ENCODE results near the gene ENDOD1. TPM values are rescaled to one million over a fixed set of nuclear protein-coding genes. Genes with fewer than 3 reads are reported as not detected.
A peak's percentile ranks its signal among the peaks of the same experiment; 100 is the strongest.
"Not testable (repeated sequence)": the region's sequence is repeated elsewhere in the genome, so short reads cannot be mapped to it uniquely, and the experiment has no call there.

ENDOD1 gene
- total and polyA plus RNA-seq, 4 experiments from 2014 or later, result 7.2 to 13.3 (median 11.6) TPM

GRCh38 chr11:95108159-95108611, 18.5 kb downstream of the ENDOD1 start:
- POLR2A ChIA-PET (ENCODE audit: partially characterized antibody), result interaction anchor here (1.4 kb wide), 1 partner anchor 19 kb away, joined by 6 read pairs; the partner anchor contains the start of gene ENDOD1
- Histone ChIP-seq H3K4me1 (ENCODE audit: insufficient read depth, low read length) (no peaks in the 10 kb centered on the region), H3K9me3 (ENCODE audit: control insufficient read depth in 1 of 2, low read length in 2 of 2) (no peaks in the 10 kb centered on the region), H3K27ac (ENCODE audit: low read depth, low read length) (no peak overlapping the region), H3K36me3 (ENCODE audit: insufficient read depth, low read length) (peaks cover 9% of the 10 kb centered on the region), H3K27me3 (ENCODE audit: insufficient read depth, low read length) (no peaks in the 10 kb centered on the region), H3K4me3 (ENCODE audit: low read length in 2 of 2) (no peak overlapping the region)
- H3K4me3 Mint-ChIP-seq, result no peak overlapping the region
- peaks cover 19 to 35% of the 10 kb centered on the region in 2 donors for H3K36me3 Mint-ChIP-seq
- H3K27me3 Mint-ChIP-seq, result no peaks in the 10 kb centered on the region
- H3K4me1 Mint-ChIP-seq, result peaks cover 0 to 15% (median 6%) of the 10 kb centered on the region in 4 donors
- CTCF ChIA-PET (ENCODE audit: partially characterized antibody), result interaction anchor here (1.0 to 2.1 kb wide), 2 partner anchors 15 to 34 kb away, joined by 3 to 6 read pairs; no protein-coding TSS in a partner anchor
- intact Hi-C loops (cut with micrococcal nuclease), result no loop called here
- no peak for DNase-seq
- peaks cover 0 to 2% (median 0%) of the 10 kb centered on the region in 8 donors for H3K9me3 Mint-ChIP-seq
- peak overlapping the region in 1 of 7 donors; percentile 53 for H3K27ac Mint-ChIP-seq

- no peaks in the 10 kb centered on the region for H3K9me3 ChIP-seq (ENCODE audit: control insufficient read depth in 1 of 2, low read length in 2 of 2)
- Mint-ChIP-seq H3K27me3 (no peaks in the 10 kb centered on the region), H3K36me3 (peaks cover 16 to 38% of the 10 kb centered on the region in 2 donors), H3K4me3 (no peak overlapping the region), H3K4me1 (peaks cover 0 to 15% (median 6%) of the 10 kb centered on the region in 4 donors), H3K27ac (peak overlapping the region in 1 of 7 donors; percentile 58), H3K9me3 (peaks cover 0 to 3% (median 0%) of the 10 kb centered on the region in 8 donors)
- H3K27me3 ChIP-seq (ENCODE audit: insufficient read depth, low read length), result no peaks in the 10 kb centered on the region
- H3K4me1 ChIP-seq (ENCODE audit: insufficient read depth, low read length), result no peaks in the 10 kb centered on the region
- H3K27ac ChIP-seq (ENCODE audit: low read depth, low read length), result no peak overlapping the region
- no peak overlapping the region for H3K4me3 ChIP-seq (ENCODE audit: low read length in 2 of 2)
- ChIA-PET CTCF (ENCODE audit: partially characterized antibody) (interaction anchor here (1.0 to 2.1 kb wide), 2 partner anchors 16 to 33 kb away, joined by 3 to 6 read pairs; no protein-coding TSS in a partner anchor), POLR2A (ENCODE audit: partially characterized antibody) (interaction anchor here (1.4 kb wide), 1 partner anchor 20 kb away, joined by 6 read pairs; the partner anchor contains the start of gene ENDOD1)
- intact Hi-C loops (cut with micrococcal nuclease), result no loop called here
- peaks cover 9% of the 10 kb centered on the region for H3K36me3 ChIP-seq (ENCODE audit: insufficient read depth, low read length)
- no peak for DNase-seq
These were observed 19.3 kb downstream of the ENDOD1 start for GRCh38 chr11:95108671-95109551.

GRCh38 chr11:95111471-95111870, 21.8 kb downstream of the ENDOD1 start:
- POLR2A ChIA-PET (ENCODE audit: partially characterized antibody); H3K9me3 Mint-ChIP-seq; H3K36me3 ChIP-seq (ENCODE audit: insufficient read depth, low read length); CTCF ChIA-PET (ENCODE audit: partially characterized antibody); H3K27ac Mint-ChIP-seq; H3K27me3 ChIP-seq (ENCODE audit: insufficient read depth, low read length); H3K4me3 Mint-ChIP-seq; H3K27me3 Mint-ChIP-seq; DNase-seq; H3K4me1 ChIP-seq (ENCODE audit: insufficient read depth, low read length); H3K4me3 ChIP-seq (ENCODE audit: low read length in 2 of 2); H3K27ac ChIP-seq (ENCODE audit: low read depth, low read length); H3K9me3 ChIP-seq (ENCODE audit: control insufficient read depth in 1 of 2, low read length in 2 of 2); intact Hi-C loops (cut with micrococcal nuclease): not testable (repeated sequence)
- H3K36me3 Mint-ChIP-seq, result peaks cover 18 to 31% of the 10 kb centered on the region in 2 donors
- peaks cover 0 to 15% (median 5%) of the 10 kb centered on the region in 4 donors for H3K4me1 Mint-ChIP-seq

- DNase-seq, result no peak
- no peaks in the 10 kb centered on the region for H3K9me3 ChIP-seq (ENCODE audit: control insufficient read depth in 1 of 2, low read length in 2 of 2)
- H3K27me3 ChIP-seq (ENCODE audit: insufficient read depth, low read length), result no peaks in the 10 kb centered on the region
- peaks cover 9% of the 10 kb centered on the region for H3K36me3 ChIP-seq (ENCODE audit: insufficient read depth, low read length)
- H3K36me3 Mint-ChIP-seq, result peaks cover 18 to 31% of the 10 kb centered on the region in 2 donors
- H3K4me3 ChIP-seq (ENCODE audit: low read length in 2 of 2), result no peak overlapping the region
- no peak overlapping the region for H3K4me3 Mint-ChIP-seq
- no peaks in the 10 kb centered on the region for H3K27me3 Mint-ChIP-seq
- peaks cover 0 to 5% (median 0%) of the 10 kb centered on the region in 8 donors for H3K9me3 Mint-ChIP-seq
- H3K4me1 Mint-ChIP-seq, result peaks cover 0 to 15% (median 4%) of the 10 kb centered on the region in 4 donors
- H3K4me1 ChIP-seq (ENCODE audit: insufficient read depth, low read length), result no peaks in the 10 kb centered on the region
- POLR2A ChIA-PET (ENCODE audit: partially characterized antibody), result no interaction called here
- intact Hi-C loops (cut with micrococcal nuclease), result no loop called here
- no peak overlapping the region for H3K27ac Mint-ChIP-seq
- no peak overlapping the region for H3K27ac ChIP-seq (ENCODE audit: low read depth, low read length)
- CTCF ChIA-PET (ENCODE audit: partially characterized antibody), result no interaction called here
These were observed 22.4 kb downstream of the ENDOD1 start for GRCh38 chr11:95111923-95112540.

GRCh38 chr11:95115597-95115996, 26.0 kb downstream of the ENDOD1 start:
- Histone ChIP-seq H3K4me1 (ENCODE audit: insufficient read depth, low read length) (no peaks in the 10 kb centered on the region), H3K36me3 (ENCODE audit: insufficient read depth, low read length) (no peaks in the 10 kb centered on the region)
- CTCF ChIA-PET (ENCODE audit: partially characterized antibody), result no interaction called here

GRCh38 chr11:95119361-95120060, 29.9 kb downstream of the ENDOD1 start:
- Histone ChIP-seq H3K4me3 (ENCODE audit: low read length in 2 of 2) (no peak overlapping the region), H3K9me3 (ENCODE audit: control insufficient read depth in 1 of 2, low read length in 2 of 2) (no peaks in the 10 kb centered on the region), H3K4me1 (ENCODE audit: insufficient read depth, low read length) (no peaks in the 10 kb centered on the region), H3K27ac (ENCODE audit: low read depth, low read length) (no peak overlapping the region), H3K27me3 (ENCODE audit: insufficient read depth, low read length) (no peaks in the 10 kb centered on the region), H3K36me3 (ENCODE audit: insufficient read depth, low read length) (no peaks in the 10 kb centered on the region)
- Mint-ChIP-seq H3K4me3 (no peak overlapping the region), H3K36me3 (peaks cover 4% of the 10 kb centered on the region in 2 donors), H3K27me3 (no peaks in the 10 kb centered on the region), H3K4me1 (peaks cover 0 to 9% (median 2%) of the 10 kb centered on the region in 4 donors), H3K9me3 (peaks cover 0 to 6% (median 0%) of the 10 kb centered on the region in 8 donors), H3K27ac (no peak overlapping the region)
- ChIA-PET CTCF (ENCODE audit: partially characterized antibody) (no interaction called here), POLR2A (ENCODE audit: partially characterized antibody) (interaction anchor here (0.7 kb wide), 1 partner anchor 78 kb away, joined by 4 read pairs; no protein-coding TSS in a partner anchor)
- no peak for DNase-seq
- intact Hi-C loops (cut with micrococcal nuclease), result no loop called here

More at GRCh38 chr11:95115597-95115996, 26.0 kb downstream of the ENDOD1 start:
- peaks cover 0 to 15% (median 4%) of the 10 kb centered on the region in 4 donors for H3K4me1 Mint-ChIP-seq
- no peaks in the 10 kb centered on the region for H3K27me3 ChIP-seq (ENCODE audit: insufficient read depth, low read length)
- intact Hi-C loops (cut with micrococcal nuclease), result no loop called here
- no peak for DNase-seq
- H3K27ac Mint-ChIP-seq, result no peak overlapping the region
- no peak overlapping the region for H3K27ac ChIP-seq (ENCODE audit: low read depth, low read length)
- H3K27me3 Mint-ChIP-seq, result no peaks in the 10 kb centered on the region
- no peak overlapping the region for H3K4me3 ChIP-seq (ENCODE audit: low read length in 2 of 2)
- POLR2A ChIA-PET (ENCODE audit: partially characterized antibody), result no interaction called here
- H3K9me3 ChIP-seq (ENCODE audit: control insufficient read depth in 1 of 2, low read length in 2 of 2), result no peaks in the 10 kb centered on the region
- H3K36me3 Mint-ChIP-seq, result peaks cover 9 to 10% of the 10 kb centered on the region in 2 donors
- H3K9me3 Mint-ChIP-seq, result peaks cover 0 to 6% (median 2%) of the 10 kb centered on the region in 8 donors
- no peak overlapping the region for H3K4me3 Mint-ChIP-seq
